ENCODE data around the gene PLCH1. TPM values are rescaled to one million over a fixed set of nuclear protein-coding genes. Genes with fewer than 3 reads are reported as not detected.

PLCH1 gene
- total and polyA plus RNA-seq, 2 of the 8 experiments (the other 6 are each of a cell fraction or from before 2014, with no cell fraction given) = 5.8 to 17.2 TPM

DNA sequence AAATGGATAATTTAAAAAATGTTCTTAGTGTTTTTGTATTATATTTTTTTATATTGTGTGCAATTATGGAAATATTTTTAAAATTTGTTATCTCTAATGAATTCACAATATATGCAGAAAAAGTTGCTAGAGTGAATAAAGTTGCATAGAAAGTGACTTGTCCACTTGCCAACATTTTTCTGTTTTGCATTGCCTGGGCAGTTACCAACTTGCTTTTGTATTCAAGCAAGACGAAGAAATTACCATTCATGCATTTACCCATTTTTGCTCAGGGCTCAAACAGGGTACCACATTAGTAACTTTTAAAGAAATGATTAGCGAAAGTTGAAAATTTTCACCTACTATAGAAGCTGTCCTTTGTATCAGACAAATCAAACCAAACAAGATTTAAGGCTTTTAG, 298.5 kb downstream of the PLCH1 start:
- POLR2A ChIA-PET (ENCODE audit: partially characterized antibody) = no interaction called here

More for the DNA sequence above, 298.5 kb downstream of the PLCH1 start:
- Histone ChIP-seq H3K4me1 (replicated peaks in 1 of 4; ENCODE audit: control insufficient read depth in 3 of 4, insufficient read depth in 4 of 4, low read length in 3 of 4) (no peaks in the 10 kb centered on the region), H3K27me3 (replicated peaks in 1 of 4; ENCODE audit: control insufficient read depth in 3 of 4, extremely low read depth in 1 of 4, insufficient read depth in 3 of 4, low read length in 3 of 4) (no peaks in the 10 kb centered on the region), H2BK15ac (ENCODE audit: low read length) (no peak overlapping the region), H4K91ac (replicated peaks; ENCODE audit: insufficient read length, low read length) (no peak overlapping the region), H3K79me2 (ENCODE audit: control insufficient read depth in 1 of 2, insufficient read depth in 2 of 2, low read length in 2 of 2) (no peaks in the 10 kb centered on the region), H3K14ac (ENCODE audit: insufficient read length) (no peak overlapping the region), H3K56ac (replicated peaks; ENCODE audit: insufficient read length, low read depth, low read length) (no peak overlapping the region), H4K20me1 (replicated peaks in 1 of 2; ENCODE audit: control insufficient read depth in 1 of 2, insufficient read depth in 2 of 2, low read length in 2 of 2) (no peaks in the 10 kb centered on the region), H3K4me2 (ENCODE audit: insufficient read depth in 1 of 2, low read depth in 2 of 2, low read length in 2 of 2) (no peak overlapping the region), H3K4me3 (ENCODE audit: extremely low read depth in 1 of 4, insufficient read depth in 2 of 4, low read depth in 3 of 4, low read length in 4 of 4) (no peak overlapping the region), H2BK12ac (ENCODE audit: low read depth, low read length) (no peak overlapping the region), H3K4ac (replicated peaks; ENCODE audit: insufficient read length, low read depth, low read length) (no peak overlapping the region), H3K23me2 (ENCODE audit: low read depth, low read length) (peaks cover 2% of the 10 kb centered on the region; the same call in 1 of the 2 replicates), H2AFZ (ENCODE audit: low read length) (no peak overlapping the region), H4K5ac (ENCODE audit: insufficient read length, low read depth, low read length) (no peak overlapping the region), H3K9ac (replicated peaks in 1 of 4; ENCODE audit: extremely low read depth in 1 of 4, low read depth in 3 of 4, low read length in 3 of 4) (no peak overlapping the region), H2BK5ac (ENCODE audit: low read depth, low read length) (no peak overlapping the region), H3K27ac (ENCODE audit: low read depth, low read length) (no peak overlapping the region), H3K79me1 (ENCODE audit: low read depth, low read length) (0 out of 2 replicates have a peak, but pooled peaks cover 2% of the 10 kb centered on the region), H3K23ac (ENCODE audit: insufficient read length) (no peak overlapping the region), H3K9me3 (ENCODE audit: insufficient read depth in 2 of 2, low read depth in 1 of 2, low read length in 1 of 2) (no peaks in the 10 kb centered on the region), H4K8ac (ENCODE audit: extremely low read depth, insufficient read depth, low read length) (no peak overlapping the region), H2BK120ac (replicated peaks; ENCODE audit: low read depth, low read length) (no peak overlapping the region), H3K36me3 (ENCODE audit: control insufficient read depth in 2 of 4, insufficient read depth in 4 of 4, low read length in 3 of 4) (no peaks in the 10 kb centered on the region), H2AK5ac (ENCODE audit: low read depth, low read length) (no peak overlapping the region), H3K18ac (ENCODE audit: extremely low read depth, low read length) (no peak overlapping the region), H2BK20ac (ENCODE audit: low read length) (no peak overlapping the region)
- FAIRE-seq (no peak), DNase-seq (ENCODE audit: low read depth in 1 of 2, low spot score in 2 of 2) (no peak)
- TF ChIP-seq RXRA (IDR thresholded peaks at IDR 0.05; ENCODE audit: insufficient read depth, low read depth, low read length) (no peak), FOSL1 (IDR thresholded peaks at IDR 0.05; ENCODE audit: insufficient read depth, low read depth, low read length) (no peak)
- CTCF ChIA-PET (ENCODE audit: partially characterized antibody) = interaction anchor here (0.6 to 1.5 kb wide), 3 partner anchors 9 to 56 kb away, joined by 3 read pairs; no protein-coding TSS in a partner anchor
- 89% methylated on average over 2 of the region's 2 CpGs; no CpG with 5 or more reads in 1 of the 2 experiments for WGBS, 2 experiments (ENCODE audit: extremely low coverage in 1 of 2, insufficient coverage in 1 of 2, insufficient read length in 1 of 2, insufficient replicate concordance in 2 of 2, low coverage in 1 of 2, low lambda C conversion rate in 2 of 2, missing lambda C conversion rate in 1 of 2)

All from H1 (cell line).